ENCODE measurements around the gene TCIRG1.

Gene TCIRG1

DNA sequence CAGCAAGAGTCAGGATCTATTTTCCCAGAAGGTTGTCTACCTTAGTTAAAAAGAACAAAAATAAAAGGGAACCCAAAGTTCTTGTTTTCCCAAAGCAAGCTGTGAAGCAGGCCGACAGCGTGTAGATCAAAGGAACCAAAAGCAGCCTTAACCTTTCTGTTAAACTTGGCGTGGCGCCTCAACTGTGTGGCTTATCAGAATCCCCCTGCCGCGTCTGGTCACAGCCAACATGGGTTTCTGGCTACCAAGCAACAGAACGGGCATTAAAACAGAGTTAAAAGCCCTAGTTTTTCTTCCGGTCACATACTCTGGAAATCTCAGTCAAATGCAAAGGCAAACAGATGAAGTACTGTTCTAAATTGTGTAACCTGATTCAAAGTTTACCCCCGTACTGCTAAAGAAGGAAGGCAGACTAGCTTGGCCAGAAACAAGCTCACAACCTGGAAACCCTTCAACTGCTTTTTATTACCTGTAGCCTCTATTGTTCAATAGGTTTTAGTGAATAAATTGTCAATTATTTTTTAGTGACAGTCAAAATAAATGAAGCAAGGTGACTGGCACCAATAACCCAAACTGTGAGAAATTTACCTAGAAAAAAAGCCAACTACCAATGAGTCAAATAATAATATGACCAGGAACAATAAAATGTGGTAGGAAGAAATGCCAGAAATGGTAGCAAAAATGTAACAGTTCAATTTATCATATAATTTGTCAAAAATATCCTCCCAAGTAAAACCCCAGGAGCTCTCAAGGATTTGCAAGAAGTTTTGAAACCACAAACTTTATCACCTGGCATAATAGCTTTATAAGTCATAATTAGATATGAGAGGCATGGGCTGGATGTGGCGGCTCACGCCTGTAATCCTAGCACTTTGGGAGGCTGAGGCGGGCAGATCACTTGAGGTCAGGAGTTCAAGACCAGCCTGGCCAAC lies 60.9 kb downstream of the TCIRG1 start:
- TF ChIP-seq ZNF274 (IDR thresholded peaks at IDR 0.05; ENCODE audit: low read depth, low read length), result no peak
- peak overlapping the region; percentile 59; the same call in 1 of the 2 replicates for H3K4me3 ChIP-seq (ENCODE audit: low read length)
